Heart left ventricle (tissue), 16 donors: ENCODE measurements around the gene SENP6. TPM values are rescaled to one million over a fixed set of nuclear protein-coding genes. Genes with fewer than 3 reads are reported as not detected.

ENCODE experiments used
- ATAC-seq, 4 donors: fragments of 200-7000 bp; cut with Tn5 transposase; one replicate each; pipeline ENCODE4 v1.9.1; 2020 to 2022; ENCODE audit warnings: moderate library complexity in 4 of 4, mild to moderate bottlenecking in 3 of 4, moderate number of reproducible peaks in 1 of 4
- DNase-seq, 5 donors: peaks; one replicate each; pipeline ENCODE4 v3.0.0-alpha.2; 2020
- H3K27ac ChIP-seq, 12 donors: fragments of 200-600 bp; sonication (generic) in 4 of 12; one replicate each; pipeline versions ENCODE4 v1.5.0 to v1.8.0; 2016 to 2022; ENCODE audit warnings: mild to moderate bottlenecking in 2 of 12
- H3K27me3 ChIP-seq, 9 donors: fragments of 200-600 bp; sonication (generic) in 2 of 9; one replicate each; pipeline versions ENCODE4 v1.5.1 to v1.8.0; 2016 to 2022; ENCODE audit warnings: mild to moderate bottlenecking in 3 of 9
- H3K36me3 ChIP-seq, 9 donors: fragments of 200-600 bp; sonication (generic) in 2 of 9; one replicate each; pipeline versions ENCODE4 v1.5.0 to v1.8.0; 2018 to 2022; ENCODE audit warnings: mild to moderate bottlenecking in 2 of 9
- H3K4me1 ChIP-seq, 12 donors: fragments of 200-600 bp; sonication (generic) in 4 of 12; one replicate each; pipeline versions ENCODE4 v1.5.0 to v1.8.0; 2016 to 2022; ENCODE audit warnings: mild to moderate bottlenecking in 3 of 12
- H3K4me3 ChIP-seq, 12 donors: fragments of 200-600 bp; sonication (generic) in 4 of 12; one replicate each; pipeline versions ENCODE4 v1.5.0 to v1.8.0; 2017 to 2022; ENCODE audit warnings: mild to moderate bottlenecking in 9 of 12, moderate library complexity in 4 of 12
- H3K9me3 ChIP-seq, 12 donors: fragments of 200-600 bp; sonication (generic) in 4 of 12; one replicate each; pipeline versions ENCODE4 v1.5.0 to v1.8.0; 2016 to 2022; ENCODE audit warnings: mild to moderate bottlenecking in 1 of 12
- POLR2A ChIP-seq, 2 donors: fragments of 450-650 bp; IDR thresholded peaks; one replicate each; pipeline ENCODE4 v1.6.1; 2017; ENCODE audit warnings: antibody characterized with exemption in 2 of 2, mild to moderate bottlenecking in 2 of 2, moderate library complexity in 2 of 2
- WGBS, 4 donors: extraction: QIAGEN DNeasy Blood & Tissue Kit in 2 of 4; methylation state at CpG; one replicate each; pipeline versions ENCODE4 v1.1.5 to v1.1.7; 2013 to 2018; 5-methylcytosine and 5-hydroxymethylcytosine counted together
- intact Hi-C, 10 donors: fragments of 100-400 bp; cut with DNase I; formaldehyde crosslinking; loops; one replicate each; pipeline versions ENCODE4 v1.11.1 to v1.14.2; 2022
- polyA plus RNA-seq, 2 donors: library from polyadenylated mRNA; stranded (reverse); fragments of 200-250 nt; gene quantifications; one replicate each; pipeline ENCODE4 v1.2.3, GENCODE V29; 2013
- total RNA-seq, 9 donors: library from RNA; depleted of rRNA in 2 of 9; stranded (reverse); fragments of >200 nt in 2 of 9; fragmentation: NEBNext Ultra II Directional in 3 of 9; extraction: Animal tissue kit (Norgen Biotek cat#: 25700) in 3 of 9; gene quantifications; one replicate each; pipeline versions ENCODE4 v1.1.0 to v1.2.4, GENCODE V29; 2016 to 2023
- TF ChIP-seq, protein P1 (sequence below), 12 donors: fragments of 200-600 bp; sonication (generic) in 4 of 12; IDR thresholded peaks; one replicate each; pipeline versions ENCODE4 v1.5.0 to v1.8.0; 2018 to 2022; ENCODE audit warnings: antibody characterized with exemption in 12 of 12, mild to moderate bottlenecking in 5 of 12
- donor health status: ischemic (EF 13 %, LVEDD 7.1; RV severe dilation, severe dysfunction).
- donor health status: healthy with polysubstance abuse.
- donor health status: DM: no; HTN: yes; CAD: no.
- donor health status: DM: no; HTN: no; CAD: no.
- donor health status: ischemic (EF 25% LVEDD 6.9; RV normal size, moderate dysfunction).
- donor health status: ischemic (EF 25% LVEDD 5.7; RV mildly dilated, moderate dysfunction).
- donor health status: healthy.
- donor health status: DM: yes; HTN: yes; CAD: no.
- donor health status: ischemic (EF 35%, LVEDD 5.7; RV mildly dilated, moderate dysfunction).
- donor health status: nonischemic (EF 11% LVEDD 7.7; RV severe dilation, severe dysfunction).
- donor health status: DM: yes; HTN: yes; CAD: no.
- donor health status: PGD.
- donor health status: ischemic (EF 29% LVEDD 5.4; RV normal size, mild dysfunction).
- donor health status: nonischemic (EF 23%, LVEDD 6.1; RV moderate dilation, normal function).

Gene SENP6
- total and polyA plus RNA-seq, 11 donors: 16.2 to 71.5 (median 53.9) TPM

DNA sequence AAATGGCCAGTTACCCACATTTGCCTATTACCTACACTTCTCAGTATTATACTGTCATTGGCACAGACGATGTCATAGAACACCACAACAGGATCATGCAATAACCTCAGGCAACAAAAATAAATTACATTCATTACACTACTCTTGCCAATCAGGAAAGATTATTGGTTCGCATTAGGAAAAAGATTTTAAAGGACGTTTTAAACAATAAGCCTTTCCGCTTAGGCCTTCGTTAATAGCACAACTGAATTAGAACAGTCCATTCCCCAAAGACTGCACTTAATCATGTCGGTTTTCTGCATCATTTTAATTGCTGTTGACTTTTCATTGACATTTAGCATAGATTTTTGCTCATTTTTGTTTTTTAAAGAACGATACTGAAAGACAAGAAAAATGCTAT, 912 bp upstream of the SENP6 start:
- ATAC-seq (no peak), DNase-seq (no peak)
- Histone ChIP-seq H3K4me1 (peaks cover 0 to 39% (median 15%) of the 10 kb centered on the region in 12 donors), H3K4me3 (peak overlapping the region in 8 of 12 donors; percentile 71 to 92 (median 87)), H3K9me3 (no peaks in the 10 kb centered on the region), H3K27me3 (no peaks in the 10 kb centered on the region), H3K36me3 (no peaks in the 10 kb centered on the region), H3K27ac (peak overlapping the region in 11 of 12 donors; percentile 83 to 98 (median 96))
- WGBS, 4 donors: 69 to 72% (median 71%) methylated on average over 7 of the region's 7 CpGs
- TF ChIP-seq POLR2A (IDR thresholded peaks at IDR 0.05): no peak
- TF ChIP-seq, protein P1, sequence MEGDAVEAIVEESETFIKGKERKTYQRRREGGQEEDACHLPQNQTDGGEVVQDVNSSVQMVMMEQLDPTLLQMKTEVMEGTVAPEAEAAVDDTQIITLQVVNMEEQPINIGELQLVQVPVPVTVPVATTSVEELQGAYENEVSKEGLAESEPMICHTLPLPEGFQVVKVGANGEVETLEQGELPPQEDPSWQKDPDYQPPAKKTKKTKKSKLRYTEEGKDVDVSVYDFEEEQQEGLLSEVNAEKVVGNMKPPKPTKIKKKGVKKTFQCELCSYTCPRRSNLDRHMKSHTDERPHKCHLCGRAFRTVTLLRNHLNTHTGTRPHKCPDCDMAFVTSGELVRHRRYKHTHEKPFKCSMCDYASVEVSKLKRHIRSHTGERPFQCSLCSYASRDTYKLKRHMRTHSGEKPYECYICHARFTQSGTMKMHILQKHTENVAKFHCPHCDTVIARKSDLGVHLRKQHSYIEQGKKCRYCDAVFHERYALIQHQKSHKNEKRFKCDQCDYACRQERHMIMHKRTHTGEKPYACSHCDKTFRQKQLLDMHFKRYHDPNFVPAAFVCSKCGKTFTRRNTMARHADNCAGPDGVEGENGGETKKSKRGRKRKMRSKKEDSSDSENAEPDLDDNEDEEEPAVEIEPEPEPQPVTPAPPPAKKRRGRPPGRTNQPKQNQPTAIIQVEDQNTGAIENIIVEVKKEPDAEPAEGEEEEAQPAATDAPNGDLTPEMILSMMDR (IDR thresholded peaks at IDR 0.05): no peak
- intact Hi-C loops: loop anchor here in 1 of 10 donors (10.0 kb wide), 1 partner anchor 316 kb away; the partner anchor contains the start of gene TMEM30A

DNA sequence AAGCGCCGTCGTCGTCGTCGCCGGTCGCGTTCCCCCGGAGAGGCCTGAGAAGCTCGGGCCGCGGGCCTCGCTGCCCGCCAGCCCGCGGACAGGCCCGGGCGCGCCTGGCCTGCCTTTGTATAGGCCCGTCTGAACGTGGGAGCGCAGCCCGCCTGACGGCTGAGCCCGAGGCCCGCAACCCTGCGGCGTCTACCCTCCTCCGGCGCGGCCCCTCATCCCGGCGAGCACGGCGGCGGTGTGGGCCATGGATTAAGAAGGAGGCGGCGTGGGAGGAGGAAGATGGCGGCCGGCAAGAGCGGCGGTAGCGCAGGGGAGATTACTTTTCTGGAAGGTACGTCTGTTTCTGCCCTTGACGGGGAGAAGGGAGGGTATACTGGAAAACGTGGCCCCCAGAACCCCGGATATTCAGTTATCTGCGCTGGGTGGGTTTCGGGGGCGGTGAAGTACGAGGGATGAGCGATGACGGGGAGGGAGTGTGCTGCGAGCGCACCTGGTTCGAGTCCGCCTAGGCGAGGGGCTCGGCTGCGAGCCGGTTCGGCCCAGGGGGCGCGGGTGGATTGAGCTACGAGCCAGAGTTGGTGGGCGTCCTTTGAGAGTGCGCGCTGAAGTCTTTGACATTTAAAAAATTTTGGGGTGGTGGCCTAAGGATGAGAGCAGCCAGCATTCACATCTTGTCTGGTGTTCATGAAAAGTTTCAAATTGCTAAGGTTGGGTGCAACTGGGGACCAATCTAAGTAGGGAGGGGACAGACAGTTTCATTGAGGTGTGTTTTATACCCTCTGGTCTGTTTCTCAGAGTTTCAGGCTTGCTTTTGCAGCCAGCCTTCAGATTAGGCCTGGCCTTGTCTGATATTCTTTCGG, 796 bp downstream of the SENP6 start:
- no peaks in the 10 kb centered on the region for H3K36me3 ChIP-seq
- 1% methylated on average over 25 to 70 of the region's 70 CpGs for WGBS, 4 donors
- TF ChIP-seq, protein P1 (IDR thresholded peaks at IDR 0.05): no peak
- no peak for TF ChIP-seq POLR2A (IDR thresholded peaks at IDR 0.05)
- H3K4me3 ChIP-seq: peak overlapping the region; percentile 71 to 95 (median 87)
- peaks cover 0 to 54% (median 18%) of the 10 kb centered on the region in 12 donors for H3K4me1 ChIP-seq
- no peaks in the 10 kb centered on the region for H3K27me3 ChIP-seq
- intact Hi-C loops: loop anchor here in 1 of 10 donors (10.0 kb wide), 1 partner anchor 318 kb away; the partner anchor contains the start of gene TMEM30A
- ATAC-seq (peak; percentile 28 to 76 (median 61)), DNase-seq (peak; percentile 48 to 79 (median 58))
- H3K9me3 ChIP-seq: no peaks in the 10 kb centered on the region
- H3K27ac ChIP-seq: peak overlapping the region; percentile 83 to 98 (median 96)

- H3K4me1 ChIP-seq: peaks cover 0 to 60% (median 23%) of the 10 kb centered on the region in 12 donors
- no peaks in the 10 kb centered on the region for H3K27me3 ChIP-seq
- DNase-seq (no peak), ATAC-seq (no peak)
- TF ChIP-seq POLR2A (IDR thresholded peaks at IDR 0.05): no peak
- TF ChIP-seq, protein P1 (IDR thresholded peaks at IDR 0.05): no peak
- no peaks in the 10 kb centered on the region for H3K9me3 ChIP-seq
- peak overlapping the region; percentile 71 to 95 (median 87) for H3K4me3 ChIP-seq
- intact Hi-C loops: loop anchor here in 1 of 10 donors (10.0 kb wide), 1 partner anchor 318 kb away; the partner anchor contains the start of gene TMEM30A
- no peaks in the 10 kb centered on the region for H3K36me3 ChIP-seq
- WGBS, 4 donors: 1 to 5% (median 2%) methylated on average over 2 of the region's 2 CpGs
- H3K27ac ChIP-seq: peak overlapping the region; percentile 83 to 98 (median 96)
These were observed 1.4 kb downstream of the SENP6 start for GRCh38 chr6:75603106-75603420.

GRCh38 chr6:75604294-75604693, 2.6 kb downstream of the SENP6 start:
- Histone ChIP-seq H3K4me3 (peak overlapping the region in 8 of 12 donors; percentile 71 to 92 (median 87)), H3K27me3 (no peaks in the 10 kb centered on the region), H3K4me1 (peaks cover 3 to 69% (median 32%) of the 10 kb centered on the region in 12 donors), H3K27ac (peak overlapping the region in 1 of 12 donors; percentile 97), H3K9me3 (no peaks in the 10 kb centered on the region), H3K36me3 (no peaks in the 10 kb centered on the region)
- DNase-seq (no peak), ATAC-seq (no peak)
- TF ChIP-seq POLR2A (IDR thresholded peaks at IDR 0.05): no peak
- TF ChIP-seq, protein P1 (IDR thresholded peaks at IDR 0.05): no peak
- 94 to 98% (median 96%) methylated on average over 16 of the region's 16 CpGs for WGBS, 4 donors
- intact Hi-C loops: loop anchor here in 1 of 10 donors (10.0 kb wide), 1 partner anchor 319 kb away; the partner anchor contains the start of gene TMEM30A
